ENCODE data around the gene CLK2. TPM values are rescaled to one million over a fixed set of nuclear protein-coding genes. Genes with fewer than 3 reads are reported as not detected.

CLK2 gene
- total and polyA plus RNA-seq, 9 of the 15 experiments (the other 6 are each of a cell fraction or from before 2014, with no cell fraction given), result 13.5 to 81.4 (median 39.6) TPM

DNA sequence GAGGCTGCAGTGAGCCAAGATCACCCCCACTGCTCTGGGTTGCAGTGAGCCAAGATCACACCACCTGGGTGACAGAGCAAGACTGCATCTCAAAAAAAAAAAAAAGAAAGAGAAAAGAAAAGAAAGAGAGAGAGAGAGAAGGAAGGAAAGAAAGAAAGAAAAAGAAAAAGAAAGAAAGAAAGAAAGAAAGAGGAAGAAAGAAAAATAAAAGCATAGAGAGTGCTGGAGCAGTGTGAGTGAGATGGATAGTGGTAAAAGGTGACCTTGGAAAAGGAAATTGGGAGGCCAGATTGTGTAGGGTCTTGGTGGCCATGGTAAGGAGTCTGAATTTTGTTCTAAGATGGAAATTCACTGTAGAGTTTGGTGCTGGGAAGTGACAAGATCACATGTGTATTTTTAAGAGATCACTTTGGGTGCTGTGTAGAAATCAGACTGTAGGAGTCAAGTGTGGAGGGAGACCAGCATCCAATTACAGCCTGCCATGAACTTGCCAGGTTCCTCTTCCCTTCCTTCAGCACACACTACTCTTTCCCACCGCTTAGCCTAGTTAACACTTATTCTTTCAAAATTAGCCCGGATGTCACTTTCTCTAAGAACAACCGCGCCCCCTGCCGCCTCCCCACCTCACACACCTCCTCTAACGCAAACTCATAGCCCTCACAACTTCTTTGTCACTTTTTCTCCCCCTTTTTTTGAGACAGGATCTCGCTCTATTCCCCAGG, 47.0 kb downstream of the CLK2 start (continued):
- TF ChIP-seq, protein P1, sequence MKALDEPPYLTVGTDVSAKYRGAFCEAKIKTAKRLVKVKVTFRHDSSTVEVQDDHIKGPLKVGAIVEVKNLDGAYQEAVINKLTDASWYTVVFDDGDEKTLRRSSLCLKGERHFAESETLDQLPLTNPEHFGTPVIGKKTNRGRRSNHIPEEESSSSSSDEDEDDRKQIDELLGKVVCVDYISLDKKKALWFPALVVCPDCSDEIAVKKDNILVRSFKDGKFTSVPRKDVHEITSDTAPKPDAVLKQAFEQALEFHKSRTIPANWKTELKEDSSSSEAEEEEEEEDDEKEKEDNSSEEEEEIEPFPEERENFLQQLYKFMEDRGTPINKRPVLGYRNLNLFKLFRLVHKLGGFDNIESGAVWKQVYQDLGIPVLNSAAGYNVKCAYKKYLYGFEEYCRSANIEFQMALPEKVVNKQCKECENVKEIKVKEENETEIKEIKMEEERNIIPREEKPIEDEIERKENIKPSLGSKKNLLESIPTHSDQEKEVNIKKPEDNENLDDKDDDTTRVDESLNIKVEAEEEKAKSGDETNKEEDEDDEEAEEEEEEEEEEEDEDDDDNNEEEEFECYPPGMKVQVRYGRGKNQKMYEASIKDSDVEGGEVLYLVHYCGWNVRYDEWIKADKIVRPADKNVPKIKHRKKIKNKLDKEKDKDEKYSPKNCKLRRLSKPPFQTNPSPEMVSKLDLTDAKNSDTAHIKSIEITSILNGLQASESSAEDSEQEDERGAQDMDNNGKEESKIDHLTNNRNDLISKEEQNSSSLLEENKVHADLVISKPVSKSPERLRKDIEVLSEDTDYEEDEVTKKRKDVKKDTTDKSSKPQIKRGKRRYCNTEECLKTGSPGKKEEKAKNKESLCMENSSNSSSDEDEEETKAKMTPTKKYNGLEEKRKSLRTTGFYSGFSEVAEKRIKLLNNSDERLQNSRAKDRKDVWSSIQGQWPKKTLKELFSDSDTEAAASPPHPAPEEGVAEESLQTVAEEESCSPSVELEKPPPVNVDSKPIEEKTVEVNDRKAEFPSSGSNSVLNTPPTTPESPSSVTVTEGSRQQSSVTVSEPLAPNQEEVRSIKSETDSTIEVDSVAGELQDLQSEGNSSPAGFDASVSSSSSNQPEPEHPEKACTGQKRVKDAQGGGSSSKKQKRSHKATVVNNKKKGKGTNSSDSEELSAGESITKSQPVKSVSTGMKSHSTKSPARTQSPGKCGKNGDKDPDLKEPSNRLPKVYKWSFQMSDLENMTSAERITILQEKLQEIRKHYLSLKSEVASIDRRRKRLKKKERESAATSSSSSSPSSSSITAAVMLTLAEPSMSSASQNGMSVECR (CRISPR knock-in tag; IDR thresholded peaks at IDR 0.05), result no peak
- TF ChIP-seq TBP (optimal IDR thresholded peaks at IDR 0.05; ENCODE audit: low read depth, low read length) (peak; percentile 30), CCNT2 (IDR thresholded peaks at IDR 0.05; ENCODE audit: borderline replicate concordance, extremely low read depth, insufficient read length, low read depth, low read length) (no peak), POLR2H (tag; IDR thresholded peaks at IDR 0.05; ENCODE audit: low read depth) (0 out of 2 replicates have a peak, but pooled peaks have one; percentile 6), IRF2 (CRISPR knock-in tag; IDR thresholded peaks at IDR 0.05) (no peak), CBX5 (IDR thresholded peaks at IDR 0.05; ENCODE audit: borderline replicate concordance, low read depth) (no peak), ZNF41 (CRISPR knock-in tag; conservative IDR thresholded peaks at IDR 0.05) (no peak), SNRNP70 (optimal IDR thresholded peaks at IDR 0.05; ENCODE audit: low read depth, low read length) (no peak), ZNF134 (CRISPR knock-in tag; conservative IDR thresholded peaks at IDR 0.05) (no peak), GTF2A2 (tag; IDR thresholded peaks at IDR 0.05) (no peak), GTF2E2 (tag; IDR thresholded peaks at IDR 0.05) (no peak), SRSF7 (optimal IDR thresholded peaks at IDR 0.05; ENCODE audit: low read depth, low read length) (no peak), IFI16 (CRISPR knock-in tag; IDR thresholded peaks at IDR 0.05) (no peak), ETS2 (tag; IDR thresholded peaks at IDR 0.05; ENCODE audit: borderline replicate concordance, poor library complexity, severe bottlenecking) (no peak), SAP30 (IDR thresholded peaks at IDR 0.05; ENCODE audit: borderline replicate concordance, insufficient read depth, low read depth, low read length, poor library complexity, severe bottlenecking) (no peak), WHSC1 (IDR thresholded peaks at IDR 0.05; ENCODE audit: low read length) (no peak), HDGF (IDR thresholded peaks at IDR 0.05) (no peak; the same call in 1 of the 2 replicates)
- TF ChIP-seq, protein P2, sequence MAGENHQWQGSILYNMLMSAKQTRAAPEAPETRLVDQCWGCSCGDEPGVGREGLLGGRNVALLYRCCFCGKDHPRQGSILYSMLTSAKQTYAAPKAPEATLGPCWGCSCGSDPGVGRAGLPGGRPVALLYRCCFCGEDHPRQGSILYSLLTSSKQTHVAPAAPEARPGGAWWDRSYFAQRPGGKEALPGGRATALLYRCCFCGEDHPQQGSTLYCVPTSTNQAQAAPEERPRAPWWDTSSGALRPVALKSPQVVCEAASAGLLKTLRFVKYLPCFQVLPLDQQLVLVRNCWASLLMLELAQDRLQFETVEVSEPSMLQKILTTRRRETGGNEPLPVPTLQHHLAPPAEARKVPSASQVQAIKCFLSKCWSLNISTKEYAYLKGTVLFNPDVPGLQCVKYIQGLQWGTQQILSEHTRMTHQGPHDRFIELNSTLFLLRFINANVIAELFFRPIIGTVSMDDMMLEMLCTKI (IDR thresholded peaks at IDR 0.05; ENCODE audit: partially characterized antibody), result no peak
- TF ChIP-seq, protein P3, sequence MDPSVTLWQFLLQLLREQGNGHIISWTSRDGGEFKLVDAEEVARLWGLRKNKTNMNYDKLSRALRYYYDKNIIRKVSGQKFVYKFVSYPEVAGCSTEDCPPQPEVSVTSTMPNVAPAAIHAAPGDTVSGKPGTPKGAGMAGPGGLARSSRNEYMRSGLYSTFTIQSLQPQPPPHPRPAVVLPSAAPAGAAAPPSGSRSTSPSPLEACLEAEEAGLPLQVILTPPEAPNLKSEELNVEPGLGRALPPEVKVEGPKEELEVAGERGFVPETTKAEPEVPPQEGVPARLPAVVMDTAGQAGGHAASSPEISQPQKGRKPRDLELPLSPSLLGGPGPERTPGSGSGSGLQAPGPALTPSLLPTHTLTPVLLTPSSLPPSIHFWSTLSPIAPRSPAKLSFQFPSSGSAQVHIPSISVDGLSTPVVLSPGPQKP (CRISPR knock-in tag; IDR thresholded peaks at IDR 0.05), result no peak
- TF ChIP-seq, protein P4, sequence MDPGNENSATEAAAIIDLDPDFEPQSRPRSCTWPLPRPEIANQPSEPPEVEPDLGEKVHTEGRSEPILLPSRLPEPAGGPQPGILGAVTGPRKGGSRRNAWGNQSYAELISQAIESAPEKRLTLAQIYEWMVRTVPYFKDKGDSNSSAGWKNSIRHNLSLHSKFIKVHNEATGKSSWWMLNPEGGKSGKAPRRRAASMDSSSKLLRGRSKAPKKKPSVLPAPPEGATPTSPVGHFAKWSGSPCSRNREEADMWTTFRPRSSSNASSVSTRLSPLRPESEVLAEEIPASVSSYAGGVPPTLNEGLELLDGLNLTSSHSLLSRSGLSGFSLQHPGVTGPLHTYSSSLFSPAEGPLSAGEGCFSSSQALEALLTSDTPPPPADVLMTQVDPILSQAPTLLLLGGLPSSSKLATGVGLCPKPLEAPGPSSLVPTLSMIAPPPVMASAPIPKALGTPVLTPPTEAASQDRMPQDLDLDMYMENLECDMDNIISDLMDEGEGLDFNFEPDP (CRISPR knock-in tag; IDR thresholded peaks at IDR 0.05), result no peak
